Measurements from ENCODE around the gene KRT13.

GRCh38 chr17:41552455-41552854, 47.0 kb upstream of the KRT13 start:
- TF ChIP-seq CTCF (IDR thresholded peaks at IDR 0.05 in 2 of 3, conservative IDR thresholded peaks at IDR 0.05 in 1 of 3; ENCODE audit: control insufficient read depth in 2 of 3, extremely low read depth in 1 of 3, insufficient read depth in 1 of 3, low read depth in 3 of 3, low read length in 3 of 3) (no peak), ZNF24 (IDR thresholded peaks at IDR 0.05) (no peak), ESRRA (IDR thresholded peaks at IDR 0.05; ENCODE audit: low read length) (no peak), TBL1XR1 (IDR thresholded peaks at IDR 0.05; ENCODE audit: low read depth, low read length) (no peak), RAD21 (IDR thresholded peaks at IDR 0.05; ENCODE audit: insufficient read depth, low read depth, low read length) (no peak), EZH2 (IDR thresholded peaks at IDR 0.05; ENCODE audit: borderline replicate concordance, control insufficient read depth, low read depth, low read length) (no peak), BCL11A (IDR thresholded peaks at IDR 0.05; ENCODE audit: low read depth, low read length) (no peak), MEF2A (IDR thresholded peaks at IDR 0.05; ENCODE audit: insufficient read depth, low read depth, low read length) (no peak), TCF12 (IDR thresholded peaks at IDR 0.05; ENCODE audit: low read depth, low read length) (no peak), SMARCA5 (IDR thresholded peaks at IDR 0.05) (no peak), RCOR1 (conservative IDR thresholded peaks at IDR 0.05; ENCODE audit: low read depth, low read length) (no peak), SRF (IDR thresholded peaks at IDR 0.05; ENCODE audit: low read depth in 2 of 2, low read length in 2 of 2) (no peak)
